NOMO-1 treated with dmso at 0.1 percent for 144 hours (cell line): Measurements from ENCODE around the gene SH3RF1.

Experiments
- DNase-seq: peaks from one replicate; lab custom pipeline; 2025; ENCODE audit not compliant: unreplicated experiment; lab: John Stamatoyannopoulos, UW

Gene SH3RF1

GRCh38 chr4:169139021-169139420 is 131.7 kb downstream of the SH3RF1 start:
- no peak for DNase-seq

GRCh38 chr4:169137558-169137920 is 133.2 kb downstream of the SH3RF1 start:
- DNase-seq = no peak

- DNase-seq = no peak
These were observed 133.8 kb downstream of the SH3RF1 start for GRCh38 chr4:169136796-169137557.

GRCh38 chr4:169136330-169136729 is 134.4 kb downstream of the SH3RF1 start:
- no peak for DNase-seq

- DNase-seq = no peak
These were observed 135.0 kb downstream of the SH3RF1 start for GRCh38 chr4:169135776-169136175.

GRCh38 chr4:169133932-169134331 is 136.8 kb downstream of the SH3RF1 start:
- DNase-seq = no peak

GRCh38 chr4:169132561-169133305 is 138.0 kb downstream of the SH3RF1 start:
- no peak for DNase-seq

GRCh38 chr4:169131556-169132208 is 139.1 kb downstream of the SH3RF1 start:
- DNase-seq = no peak

GRCh38 chr4:169128902-169129301 is 141.9 kb downstream of the SH3RF1 start:
- no peak for DNase-seq

GRCh38 chr4:169127314-169127713 is 143.4 kb downstream of the SH3RF1 start:
- DNase-seq = no peak

- no peak for DNase-seq
These were observed 146.1 kb downstream of the SH3RF1 start for GRCh38 chr4:169124661-169125060.

- DNase-seq = no peak
These were observed 148.3 kb downstream of the SH3RF1 start for GRCh38 chr4:169122422-169122821.

GRCh38 chr4:169121861-169122382 is 148.8 kb downstream of the SH3RF1 start:
- DNase-seq = no peak

GRCh38 chr4:169120624-169121023 is 150.1 kb downstream of the SH3RF1 start:
- no peak for DNase-seq

- no peak for DNase-seq
These were observed 151.2 kb downstream of the SH3RF1 start for GRCh38 chr4:169119536-169119935.

GRCh38 chr4:169117591-169118081 is 153.1 kb downstream of the SH3RF1 start:
- DNase-seq = no peak

- DNase-seq = no peak
These were observed 154.4 kb downstream of the SH3RF1 start for GRCh38 chr4:169116270-169116901.

GRCh38 chr4:169115897-169116254 is 154.9 kb downstream of the SH3RF1 start:
- DNase-seq = no peak

GRCh38 chr4:169115144-169115896 is 155.4 kb downstream of the SH3RF1 start:
- no peak for DNase-seq

- no peak for DNase-seq
These were observed 156.3 kb downstream of the SH3RF1 start for GRCh38 chr4:169114341-169114974.
